Renal pelvis (tissue), 4 donors: Measurements from ENCODE around the gene HDAC4. TPM values are rescaled to one million over a fixed set of nuclear protein-coding genes. Genes with fewer than 3 reads are reported as not detected.
"Not testable (repeated sequence)": the region's sequence is repeated elsewhere in the genome, so short reads cannot be mapped to it uniquely, and the experiment has no call there.

Experiments
- DNase-seq: peaks from one replicate; pipeline ENCODE4 v3.0.0-alpha.2; 2013
- polyA plus RNA-seq, 3 donors: library from polyadenylated mRNA; unstranded; fragments of 120-200 nt; gene quantifications; one replicate each; pipeline ENCODE4 v1.2.1, GENCODE V29; 2013; ENCODE audit not compliant: insufficient read length in 3 of 3

Gene HDAC4
- polyA plus RNA-seq, 3 donors = 13.7 to 23.9 (median 14.0) TPM

- no peak for DNase-seq
These were observed 308.1 kb downstream of the HDAC4 start for GRCh38 chr2:239092571-239093294.

- no peak for DNase-seq
These were observed 310.9 kb downstream of the HDAC4 start for GRCh38 chr2:239089884-239090283.

GRCh38 chr2:239087046-239087710 is 313.6 kb downstream of the HDAC4 start:
- DNase-seq = no peak

- DNase-seq = no peak
These were observed 314.3 kb downstream of the HDAC4 start for GRCh38 chr2:239086325-239087020.

- DNase-seq = no peak
These were observed 315.4 kb downstream of the HDAC4 start for GRCh38 chr2:239085201-239085992.

- no peak for DNase-seq
These were observed 316.8 kb downstream of the HDAC4 start for GRCh38 chr2:239084007-239084406.

- no peak for DNase-seq
These were observed 318.4 kb downstream of the HDAC4 start for GRCh38 chr2:239082425-239082824.

GRCh38 chr2:239081622-239082021 is 319.2 kb downstream of the HDAC4 start:
- no peak for DNase-seq

- no peak for DNase-seq
These were observed 319.8 kb downstream of the HDAC4 start for GRCh38 chr2:239081046-239081445.

- no peak for DNase-seq
These were observed 321.0 kb downstream of the HDAC4 start for GRCh38 chr2:239079671-239080294.

GRCh38 chr2:239078128-239078924 is 322.5 kb downstream of the HDAC4 start:
- DNase-seq = no peak

- no peak for DNase-seq
These were observed 323.6 kb downstream of the HDAC4 start for GRCh38 chr2:239077260-239077659.

GRCh38 chr2:239075918-239076758 is 324.7 kb downstream of the HDAC4 start:
- no peak for DNase-seq

- no peak for DNase-seq
These were observed 326.9 kb downstream of the HDAC4 start for GRCh38 chr2:239073745-239074530.

- no peak for DNase-seq
These were observed 327.6 kb downstream of the HDAC4 start for GRCh38 chr2:239073270-239073669.

GRCh38 chr2:239072786-239073185 is 328.0 kb downstream of the HDAC4 start:
- no peak for DNase-seq

GRCh38 chr2:239070466-239070865 is 330.4 kb downstream of the HDAC4 start:
- no peak for DNase-seq

GRCh38 chr2:239069362-239070333 is 331.2 kb downstream of the HDAC4 start:
- not testable (repeated sequence) for DNase-seq
